IMR-90 (cell line): Measurements from ENCODE around the gene CAMP. TPM values are rescaled to one million over a fixed set of nuclear protein-coding genes. Genes with fewer than 3 reads are reported as not detected.

ENCODE experiments used
- ATAC-seq: fragments of 200-7000 bp; cut with Tn5 transposase; 2 replicates; pipeline ENCODE4 v1.9.1; 2020; ENCODE audit warnings: low read depth, mild to moderate bottlenecking, moderate library complexity
- BruUV-seq: library from RNA; stranded (reverse); fragments of 400-500 nt; replicated peaks from 2 replicates; lab custom pipeline; 2021; lab: Mats Ljungman, UMichigan
- CTCF ChIA-PET: fragments of 300-600 bp; formaldehyde crosslinking; extraction: SDS; loops from one replicate; lab custom pipeline; 2021; ENCODE audit warnings: antibody characterized with exemption; lab: Yijun Ruan, JAX
- POLR2A ChIA-PET: fragments of 300-600 bp; sonication (Branson Sonifier 250); formaldehyde crosslinking; loops from one replicate; lab custom pipeline; 2022; ENCODE audit warnings: antibody characterized with exemption; ENCODE audit not compliant: unreplicated experiment; lab: Charles Lee
- DNase-seq: peaks from one replicate; pipeline ENCODE4 v3.0.0; 2013
- H2AFZ ChIP-seq: replicated peaks from 2 replicates; pipeline ENCODE3; 2013; ENCODE audit warnings: low read length, mild to moderate bottlenecking; ENCODE audit not compliant: poor library complexity
- H2AK5ac ChIP-seq: 2 replicates; pipeline ENCODE4 v1.6.1; 2013; ENCODE audit warnings: low read depth, low read length, inconsistent platforms
- H2AK9ac ChIP-seq: replicated peaks from 2 replicates; pipeline ENCODE3; 2013; ENCODE audit warnings: mild to moderate bottlenecking, low read depth, low read length, moderate library complexity; ENCODE audit not compliant: poor library complexity
- H2BK120ac ChIP-seq: 2 replicates; pipeline ENCODE4 v1.6.1; 2013; ENCODE audit warnings: low read depth, low read length, inconsistent platforms
- H2BK15ac ChIP-seq: 3 replicates; pipeline ENCODE4 v1.6.1; 2013; ENCODE audit warnings: low read depth, low read length, inconsistent platforms
- H2BK20ac ChIP-seq: 2 replicates; pipeline ENCODE4 v1.6.1; 2013; ENCODE audit warnings: low read depth, mild to moderate bottlenecking, inconsistent platforms, low read length, moderate library complexity
- H2BK5ac ChIP-seq: 2 replicates; pipeline ENCODE4 v1.6.1; 2013; ENCODE audit warnings: mild to moderate bottlenecking, low read depth, low read length, inconsistent platforms; ENCODE audit not compliant: poor library complexity, severe bottlenecking
- H3K14ac ChIP-seq: replicated peaks from 2 replicates; pipeline ENCODE4 v1.6.1; 2013; ENCODE audit warnings: low read depth, low read length, inconsistent platforms
- H3K18ac ChIP-seq: 2 replicates; pipeline ENCODE4 v1.6.1; 2013; ENCODE audit warnings: low read depth, low read length, control low read depth
- H3K23ac ChIP-seq: 2 replicates; pipeline ENCODE4 v1.6.1; 2013; ENCODE audit warnings: low read depth, low read length, inconsistent platforms
- H3K27ac ChIP-seq: 2 replicates; pipeline ENCODE4 v1.5.1; 2013; ENCODE audit warnings: mild to moderate bottlenecking, control low read depth, low read length; ENCODE audit not compliant: insufficient read depth
- H3K27me3 ChIP-seq: 2 replicates; pipeline ENCODE4 v1.6.1; 2013; ENCODE audit warnings: low read length; ENCODE audit not compliant: control insufficient read depth, insufficient read depth
- H3K36me3 ChIP-seq: 2 replicates; pipeline ENCODE4 v1.6.1; 2013; ENCODE audit warnings: low read length, mixed read lengths; ENCODE audit not compliant: control insufficient read depth, insufficient read depth
- H3K4ac ChIP-seq: 2 replicates; pipeline ENCODE4 v1.6.1; 2013; ENCODE audit warnings: low read depth, low read length, inconsistent platforms
- H3K4me1 ChIP-seq: 2 replicates; pipeline ENCODE4 v1.6.1; 2013; ENCODE audit warnings: low read length, mixed read lengths; ENCODE audit not compliant: control insufficient read depth, insufficient read depth
- H3K4me2 ChIP-seq: 2 replicates; pipeline ENCODE4 v1.6.1; 2013; ENCODE audit warnings: low read depth, mild to moderate bottlenecking, control low read depth, low read length, moderate library complexity
- H3K4me3 ChIP-seq: 2 replicates; pipeline ENCODE4 v1.5.1; 2013; ENCODE audit warnings: low read depth, mild to moderate bottlenecking, control low read depth, low read length, moderate library complexity; ENCODE audit not compliant: insufficient read depth
- H3K56ac ChIP-seq: 2 replicates; pipeline ENCODE4 v1.6.1; 2013; ENCODE audit warnings: low read length, inconsistent platforms; ENCODE audit not compliant: insufficient read depth; ENCODE audit errors: extremely low read depth
- H3K79me1 ChIP-seq, 2 experiments: 2 replicates each; pipeline ENCODE4 v1.6.1; 2013; ENCODE audit warnings: low read length in 2 of 2, inconsistent platforms in 1 of 2, low read depth in 1 of 2
- H3K9ac ChIP-seq: 2 replicates; pipeline ENCODE4 v1.6.1; 2013; ENCODE audit warnings: low read depth, low read length, control low read depth
- H3K9me1 ChIP-seq: 2 replicates; pipeline ENCODE4 v1.6.1; 2013; ENCODE audit warnings: low read length, inconsistent platforms; ENCODE audit not compliant: insufficient read depth
- H3K9me3 ChIP-seq: 2 replicates; pipeline ENCODE4 v1.6.1; 2013; ENCODE audit warnings: low read length; ENCODE audit not compliant: control insufficient read depth, insufficient read depth
- H4K20me1 ChIP-seq: 2 replicates; pipeline ENCODE4 v1.6.1; 2013; ENCODE audit warnings: low read length, inconsistent platforms; ENCODE audit not compliant: insufficient read depth
- H4K5ac ChIP-seq: 2 replicates; pipeline ENCODE4 v1.6.1; 2013; ENCODE audit warnings: mild to moderate bottlenecking, low read depth, low read length, control low read depth
- H4K8ac ChIP-seq, 2 experiments: 2 replicates each; pipeline ENCODE4 v1.6.1; 2013; ENCODE audit warnings: low read depth in 2 of 2, low read length in 2 of 2, control low read depth in 1 of 2, inconsistent platforms in 1 of 2
- H4K91ac ChIP-seq: 2 replicates; pipeline ENCODE4 v1.6.1; 2013; ENCODE audit warnings: low read depth, low read length, inconsistent platforms; ENCODE audit not compliant: insufficient read depth
- BHLHE40 ChIP-seq: fragments of 150-350 bp; IDR thresholded peaks from 2 replicates; pipeline ENCODE4 v1.6.1; 2016; ENCODE audit warnings: mild to moderate bottlenecking, low read depth, low read length
- CEBPB ChIP-seq: IDR thresholded peaks from 2 replicates; pipeline ENCODE4 v1.6.1; 2012; ENCODE audit warnings: low read depth, low read length, improper control_type of control experiment
- CHD1 ChIP-seq: IDR thresholded peaks from 2 replicates; pipeline ENCODE4 v1.6.1; 2012; ENCODE audit warnings: low read depth, low read length, improper control_type of control experiment
- FOS ChIP-seq: fragments of 150-350 bp; IDR thresholded peaks from 2 replicates; pipeline ENCODE4 v1.6.1; 2016; ENCODE audit warnings: low read depth, low read length
- MAFK ChIP-seq: IDR thresholded peaks from 2 replicates; pipeline ENCODE4 v1.6.1; 2012; ENCODE audit warnings: low read depth, low read length, improper control_type of control experiment
- MAZ ChIP-seq: IDR thresholded peaks from 2 replicates; pipeline ENCODE4 v1.6.1; 2012; ENCODE audit warnings: low read depth, mild to moderate bottlenecking, low read length, improper control_type of control experiment, moderate library complexity, borderline replicate concordance
- MXI1 ChIP-seq: IDR thresholded peaks from 2 replicates; pipeline ENCODE4 v1.6.1; 2012; ENCODE audit warnings: low read depth, mild to moderate bottlenecking, low read length, moderate library complexity, borderline replicate concordance
- NFE2L2 ChIP-seq: fragments of 150-350 bp; IDR thresholded peaks from 2 replicates; pipeline ENCODE4 v1.6.1; 2016; ENCODE audit warnings: low read depth, mild to moderate bottlenecking, low read length
- POLR2A ChIP-seq: IDR thresholded peaks from 2 replicates; pipeline ENCODE4 v1.6.1; 2012; ENCODE audit warnings: mild to moderate bottlenecking, low read depth, low read length
- RAD21 ChIP-seq: IDR thresholded peaks from 2 replicates; pipeline ENCODE4 v1.6.1; 2012; ENCODE audit warnings: low read length, improper control_type of control experiment
- RCOR1 ChIP-seq: IDR thresholded peaks from 2 replicates; pipeline ENCODE4 v1.6.1; 2012; ENCODE audit warnings: mild to moderate bottlenecking, low read length, improper control_type of control experiment; ENCODE audit not compliant: insufficient replicate concordance
- RFX5 ChIP-seq: IDR thresholded peaks from 2 replicates; pipeline ENCODE4 v1.8.0; 2012; ENCODE audit warnings: low read depth, mild to moderate bottlenecking, low read length, moderate library complexity
- SMC3 ChIP-seq: fragments of 150-350 bp; IDR thresholded peaks from 2 replicates; pipeline ENCODE4 v1.6.1; 2016; ENCODE audit warnings: low read depth, mild to moderate bottlenecking, antibody characterized with exemption, low read length, moderate library complexity
- WGBS, 2 experiments: methylation state at CpG; one replicate each; pipeline versions ENCODE4 v1.1.5 to v1.1.7; 2013; ENCODE audit warnings: missing lambda C conversion rate in 2 of 2; ENCODE audit not compliant: insufficient read length in 1 of 2; ENCODE audit errors: extremely low coverage in 2 of 2; 5-methylcytosine and 5-hydroxymethylcytosine counted together
- dilution Hi-C: fragments of 300-500 bp; cut with HindIII; formaldehyde crosslinking; loops from one replicate; pipeline ENCODE4 v1.14.3; 2018; ENCODE audit warnings: low sequenced_read_pairs; ENCODE audit not compliant: unreplicated experiment
- in situ Hi-C: fragments of 300-500 bp; cut with MboI; formaldehyde crosslinking; loops from 3 replicates; pipeline ENCODE4 v1.14.3; 2019; ENCODE audit warnings: low sequenced_read_pairs, inconsistent platforms, mixed read lengths
- intact Hi-C: fragments of 100-400 bp; cut with micrococcal nuclease; formaldehyde crosslinking; loops from 2 replicates; pipeline ENCODE4 v1.10.0; 2022
- polyA plus RNA-seq, 3 experiments: library from polyadenylated mRNA; depleted of rRNA; stranded (reverse); fragments of >200 nt; gene quantifications; 2 replicates each; pipeline ENCODE4 v1.2.3, GENCODE V29; 2012; ENCODE audit warnings: low replicate concordance in 1 of 3
- total RNA-seq: library from RNA; depleted of rRNA; stranded (reverse); fragments of >200 nt; gene quantifications from 2 replicates; pipeline ENCODE4 v1.2.3, GENCODE V29; 2012
- TF ChIP-seq, protein P1 (sequence below): conservative IDR thresholded peaks from 2 replicates; pipeline ENCODE4 v1.5.1; 2012; ENCODE audit warnings: mild to moderate bottlenecking, low read depth, low read length, improper control_type of control experiment
- TF ChIP-seq, protein P2 (sequence below): fragments of 150-350 bp; IDR thresholded peaks from 2 replicates; pipeline ENCODE4 v1.6.1; 2017; ENCODE audit warnings: mild to moderate bottlenecking, antibody characterized with exemption, low read length, low read depth
- TF ChIP-seq, protein P3 (sequence below): fragments of 150-350 bp; IDR thresholded peaks from 2 replicates; pipeline ENCODE4 v1.6.1; 2016; ENCODE audit warnings: low read depth, mild to moderate bottlenecking, low read length, moderate library complexity, borderline replicate concordance

CAMP gene
- total and polyA plus RNA-seq, 2 of the 4 experiments (the other 2 are of a cell fraction): not detected

GRCh38 chr3:48238531-48239085 lies 15.3 kb downstream of the CAMP start:
- ATAC-seq: no peak
- Histone ChIP-seq H2BK120ac (no peak overlapping the region), H4K91ac (no peak overlapping the region), H2BK20ac (no peak overlapping the region), H3K27ac (no peak overlapping the region), H3K18ac (no peak overlapping the region), H3K36me3 (no peaks in the 10 kb centered on the region; the same call in 1 of the 2 replicates), H3K4me3 (no peak overlapping the region), H4K5ac (no peak overlapping the region), H3K4ac (no peak overlapping the region), H2AK5ac (no peak overlapping the region), H3K56ac (no peak overlapping the region), H4K8ac (no peak overlapping the region), H3K23ac (no peak overlapping the region), H3K4me2 (no peak overlapping the region), H3K9me1 (no peaks in the 10 kb centered on the region), H3K79me1 (peaks cover 0 to 7% of the 10 kb centered on the region in 2 experiments; a peak in 1 of 4 replicates), H4K20me1 (no peaks in the 10 kb centered on the region), H2AK9ac (no peak overlapping the region), H2BK15ac (no peak overlapping the region), H2BK5ac (no peak overlapping the region), H3K9me3 (no peaks in the 10 kb centered on the region), H3K27me3 (no peaks in the 10 kb centered on the region; the same call in 1 of the 2 replicates), H3K14ac (no peak overlapping the region), H3K9ac (no peak overlapping the region), H3K4me1 (no peaks in the 10 kb centered on the region), H2AFZ (no peak overlapping the region)
- 80% methylated on average over 1 of the region's 15 CpGs; no CpG with 5 or more reads in 1 of the 2 experiments for WGBS, 2 experiments
- POLR2A ChIA-PET: no interaction called here
- in situ Hi-C loops (no loop called here), intact Hi-C loops (no loop called here), dilution Hi-C loops (no loop called here)
- CTCF ChIA-PET: interaction anchor here (0.7 kb wide), 1 partner anchor 835 kb away, joined by 6 read pairs; no protein-coding TSS in a partner anchor
- DNase-seq: no peak
- TF ChIP-seq MAFK (no peak), MXI1 (no peak), POLR2A (no peak), RAD21 (no peak), SMC3 (no peak), CEBPB (no peak), FOS (no peak), RCOR1 (no peak), CHD1 (no peak), NFE2L2 (no peak), RFX5 (no peak), BHLHE40 (no peak), MAZ (no peak)
- TF ChIP-seq, protein P1, sequence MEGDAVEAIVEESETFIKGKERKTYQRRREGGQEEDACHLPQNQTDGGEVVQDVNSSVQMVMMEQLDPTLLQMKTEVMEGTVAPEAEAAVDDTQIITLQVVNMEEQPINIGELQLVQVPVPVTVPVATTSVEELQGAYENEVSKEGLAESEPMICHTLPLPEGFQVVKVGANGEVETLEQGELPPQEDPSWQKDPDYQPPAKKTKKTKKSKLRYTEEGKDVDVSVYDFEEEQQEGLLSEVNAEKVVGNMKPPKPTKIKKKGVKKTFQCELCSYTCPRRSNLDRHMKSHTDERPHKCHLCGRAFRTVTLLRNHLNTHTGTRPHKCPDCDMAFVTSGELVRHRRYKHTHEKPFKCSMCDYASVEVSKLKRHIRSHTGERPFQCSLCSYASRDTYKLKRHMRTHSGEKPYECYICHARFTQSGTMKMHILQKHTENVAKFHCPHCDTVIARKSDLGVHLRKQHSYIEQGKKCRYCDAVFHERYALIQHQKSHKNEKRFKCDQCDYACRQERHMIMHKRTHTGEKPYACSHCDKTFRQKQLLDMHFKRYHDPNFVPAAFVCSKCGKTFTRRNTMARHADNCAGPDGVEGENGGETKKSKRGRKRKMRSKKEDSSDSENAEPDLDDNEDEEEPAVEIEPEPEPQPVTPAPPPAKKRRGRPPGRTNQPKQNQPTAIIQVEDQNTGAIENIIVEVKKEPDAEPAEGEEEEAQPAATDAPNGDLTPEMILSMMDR: no peak
- TF ChIP-seq, protein P2, sequence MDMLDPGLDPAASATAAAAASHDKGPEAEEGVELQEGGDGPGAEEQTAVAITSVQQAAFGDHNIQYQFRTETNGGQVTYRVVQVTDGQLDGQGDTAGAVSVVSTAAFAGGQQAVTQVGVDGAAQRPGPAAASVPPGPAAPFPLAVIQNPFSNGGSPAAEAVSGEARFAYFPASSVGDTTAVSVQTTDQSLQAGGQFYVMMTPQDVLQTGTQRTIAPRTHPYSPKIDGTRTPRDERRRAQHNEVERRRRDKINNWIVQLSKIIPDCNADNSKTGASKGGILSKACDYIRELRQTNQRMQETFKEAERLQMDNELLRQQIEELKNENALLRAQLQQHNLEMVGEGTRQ: no peak
- TF ChIP-seq, protein P3, sequence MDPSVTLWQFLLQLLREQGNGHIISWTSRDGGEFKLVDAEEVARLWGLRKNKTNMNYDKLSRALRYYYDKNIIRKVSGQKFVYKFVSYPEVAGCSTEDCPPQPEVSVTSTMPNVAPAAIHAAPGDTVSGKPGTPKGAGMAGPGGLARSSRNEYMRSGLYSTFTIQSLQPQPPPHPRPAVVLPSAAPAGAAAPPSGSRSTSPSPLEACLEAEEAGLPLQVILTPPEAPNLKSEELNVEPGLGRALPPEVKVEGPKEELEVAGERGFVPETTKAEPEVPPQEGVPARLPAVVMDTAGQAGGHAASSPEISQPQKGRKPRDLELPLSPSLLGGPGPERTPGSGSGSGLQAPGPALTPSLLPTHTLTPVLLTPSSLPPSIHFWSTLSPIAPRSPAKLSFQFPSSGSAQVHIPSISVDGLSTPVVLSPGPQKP: no peak
- no TSS peak for BruUV-seq
